ENCODE measurements around the gene YKT6.

The YKT6 gene

GRCh38 chr7:44236333-44236728 is 35.6 kb downstream of the YKT6 start:
- Histone ChIP-seq H3K23ac (ENCODE audit: low read length in 2 of 2) (no peak overlapping the region), H3K27ac (ENCODE audit: low read length, poor library complexity, severe bottlenecking) (no peak overlapping the region), H2BK120ac (ENCODE audit: low read depth, low read length) (no peak overlapping the region), H3K4ac (ENCODE audit: low read depth in 1 of 2, low read length in 2 of 2) (no peak overlapping the region), H4K8ac (ENCODE audit: low read length) (no peak overlapping the region), H2BK5ac (ENCODE audit: low read depth, low read length, poor library complexity, severe bottlenecking) (no peak overlapping the region), H2BK15ac (ENCODE audit: low read depth, poor library complexity, severe bottlenecking) (no peak overlapping the region), H4K91ac (ENCODE audit: low read length) (no peak overlapping the region), H3K14ac (ENCODE audit: low read length in 2 of 2) (no peak overlapping the region), H3K36me3 (ENCODE audit: control insufficient read depth in 1 of 2, insufficient read depth in 2 of 2, low read depth in 1 of 2, low read length in 2 of 2) (no peaks in the 10 kb centered on the region), H2BK12ac (ENCODE audit: low read length in 2 of 2) (no peak overlapping the region), H3K4me1 (ENCODE audit: control insufficient read depth, insufficient read depth, low read depth, low read length) (peaks cover 5% of the 10 kb centered on the region), H3K18ac (ENCODE audit: low read depth in 1 of 2, low read length in 2 of 2) (no peak overlapping the region), H2AFZ (ENCODE audit: low read depth, low read length) (no peak overlapping the region), H3K9me3 (ENCODE audit: control insufficient read depth, low read length) (no peaks in the 10 kb centered on the region), H3K4me2 (ENCODE audit: low read length, poor library complexity, severe bottlenecking) (no peak overlapping the region), H2AK5ac (ENCODE audit: low read length, severe bottlenecking) (no peak overlapping the region), H3K4me3 (ENCODE audit: insufficient read depth in 1 of 2, low read depth in 1 of 2, low read length in 2 of 2) (no peak overlapping the region), H3K79me1 (replicated peaks; ENCODE audit: low read length, poor library complexity, severe bottlenecking) (no peaks in the 10 kb centered on the region), H3K9ac (ENCODE audit: low read length) (no peak overlapping the region), H3K27me3 (ENCODE audit: control insufficient read depth in 1 of 2, insufficient read depth in 1 of 2, low read length in 2 of 2) (peaks cover 16 to 56% of the 10 kb centered on the region in 2 experiments)
- 68% methylated on average over 4 of the region's 4 CpGs for whole genome bisulfite sequencing
- DNase-seq: no peak

GRCh38 chr7:44237696-44238095 is 36.9 kb downstream of the YKT6 start:
- no peak overlapping the region for H3K23ac ChIP-seq (ENCODE audit: low read length in 2 of 2)
- H3K4me2 ChIP-seq (ENCODE audit: low read length, poor library complexity, severe bottlenecking): no peak overlapping the region
- H2BK120ac ChIP-seq (ENCODE audit: low read depth, low read length): no peak overlapping the region
- H3K18ac ChIP-seq (ENCODE audit: low read depth in 1 of 2, low read length in 2 of 2): no peak overlapping the region
- H2BK5ac ChIP-seq (ENCODE audit: low read depth, low read length, poor library complexity, severe bottlenecking): no peak overlapping the region
- peaks cover 6% of the 10 kb centered on the region for H3K4me1 ChIP-seq (ENCODE audit: control insufficient read depth, insufficient read depth, low read depth, low read length)
- H3K27me3 ChIP-seq (ENCODE audit: control insufficient read depth in 1 of 2, insufficient read depth in 1 of 2, low read length in 2 of 2): peaks cover 15 to 57% of the 10 kb centered on the region in 2 experiments
- WGBS: 82% methylated on average over 10 of the region's 10 CpGs
- H4K91ac ChIP-seq (ENCODE audit: low read length): no peak overlapping the region
- H2AFZ ChIP-seq (ENCODE audit: low read depth, low read length): no peak overlapping the region
- no peak overlapping the region for H2BK15ac ChIP-seq (ENCODE audit: low read depth, poor library complexity, severe bottlenecking)
- H2BK12ac ChIP-seq (ENCODE audit: low read length in 2 of 2): no peak overlapping the region
- H3K4ac ChIP-seq (ENCODE audit: low read depth in 1 of 2, low read length in 2 of 2): no peak overlapping the region
- no peak overlapping the region for H3K4me3 ChIP-seq (ENCODE audit: insufficient read depth in 1 of 2, low read depth in 1 of 2, low read length in 2 of 2)
- H4K8ac ChIP-seq (ENCODE audit: low read length): no peak overlapping the region
- no peaks in the 10 kb centered on the region for H3K36me3 ChIP-seq (ENCODE audit: control insufficient read depth in 1 of 2, insufficient read depth in 2 of 2, low read depth in 1 of 2, low read length in 2 of 2)
- H2AK5ac ChIP-seq (ENCODE audit: low read length, severe bottlenecking): no peak overlapping the region
- H3K9me3 ChIP-seq (ENCODE audit: control insufficient read depth, low read length): no peaks in the 10 kb centered on the region
- no peak for DNase-seq
- no peak overlapping the region for H3K14ac ChIP-seq (ENCODE audit: low read length in 2 of 2)
- no peaks in the 10 kb centered on the region for H3K79me1 ChIP-seq (replicated peaks; ENCODE audit: low read length, poor library complexity, severe bottlenecking)
- no peak overlapping the region for H3K9ac ChIP-seq (ENCODE audit: low read length)
- H3K27ac ChIP-seq (ENCODE audit: low read length, poor library complexity, severe bottlenecking): no peak overlapping the region

- no peak overlapping the region for H3K4me2 ChIP-seq (ENCODE audit: low read length, poor library complexity, severe bottlenecking)
- DNase-seq: no peak
- no peak overlapping the region for H3K14ac ChIP-seq (ENCODE audit: low read length in 2 of 2)
- 82% methylated on average over 17 of the region's 17 CpGs for WGBS
- H3K36me3 ChIP-seq (ENCODE audit: control insufficient read depth in 1 of 2, insufficient read depth in 2 of 2, low read depth in 1 of 2, low read length in 2 of 2): no peaks in the 10 kb centered on the region
- H3K18ac ChIP-seq (ENCODE audit: low read depth in 1 of 2, low read length in 2 of 2): no peak overlapping the region
- no peak overlapping the region for H2BK12ac ChIP-seq (ENCODE audit: low read length in 2 of 2)
- H3K27ac ChIP-seq (ENCODE audit: low read length, poor library complexity, severe bottlenecking): no peak overlapping the region
- H2AK5ac ChIP-seq (ENCODE audit: low read length, severe bottlenecking): no peak overlapping the region
- H4K91ac ChIP-seq (ENCODE audit: low read length): no peak overlapping the region
- no peak overlapping the region for H4K8ac ChIP-seq (ENCODE audit: low read length)
- H3K4me3 ChIP-seq (ENCODE audit: insufficient read depth in 1 of 2, low read depth in 1 of 2, low read length in 2 of 2): no peak overlapping the region
- H3K9ac ChIP-seq (ENCODE audit: low read length): no peak overlapping the region
- H3K27me3 ChIP-seq (ENCODE audit: control insufficient read depth in 1 of 2, insufficient read depth in 1 of 2, low read length in 2 of 2): peaks cover 12 to 52% of the 10 kb centered on the region in 2 experiments
- no peak overlapping the region for H2BK120ac ChIP-seq (ENCODE audit: low read depth, low read length)
- H3K79me1 ChIP-seq (replicated peaks; ENCODE audit: low read length, poor library complexity, severe bottlenecking): no peaks in the 10 kb centered on the region
- no peaks in the 10 kb centered on the region for H3K9me3 ChIP-seq (ENCODE audit: control insufficient read depth, low read length)
- no peak overlapping the region for H2BK5ac ChIP-seq (ENCODE audit: low read depth, low read length, poor library complexity, severe bottlenecking)
- no peak overlapping the region for H3K4ac ChIP-seq (ENCODE audit: low read depth in 1 of 2, low read length in 2 of 2)
- H3K4me1 ChIP-seq (ENCODE audit: control insufficient read depth, insufficient read depth, low read depth, low read length): peaks cover 6% of the 10 kb centered on the region
- H2BK15ac ChIP-seq (ENCODE audit: low read depth, poor library complexity, severe bottlenecking): no peak overlapping the region
- H3K23ac ChIP-seq (ENCODE audit: low read length in 2 of 2): no peak overlapping the region
- no peak overlapping the region for H2AFZ ChIP-seq (ENCODE audit: low read depth, low read length)
These were observed 37.4 kb downstream of the YKT6 start for GRCh38 chr7:44238116-44238695.

GRCh38 chr7:44239361-44239760 is 38.6 kb downstream of the YKT6 start:
- H2AK5ac ChIP-seq (ENCODE audit: low read length, severe bottlenecking): no peak overlapping the region
- H3K4me2 ChIP-seq (ENCODE audit: low read length, poor library complexity, severe bottlenecking): no peak overlapping the region
- H4K8ac ChIP-seq (ENCODE audit: low read length): no peak overlapping the region
- H2AFZ ChIP-seq (ENCODE audit: low read depth, low read length): no peak overlapping the region
- no peak overlapping the region for H3K14ac ChIP-seq (ENCODE audit: low read length in 2 of 2)
- no peaks in the 10 kb centered on the region for H3K9me3 ChIP-seq (ENCODE audit: control insufficient read depth, low read length)
- no peak overlapping the region for H4K91ac ChIP-seq (ENCODE audit: low read length)
- no peaks in the 10 kb centered on the region for H3K79me1 ChIP-seq (replicated peaks; ENCODE audit: low read length, poor library complexity, severe bottlenecking)
- H3K18ac ChIP-seq (ENCODE audit: low read depth in 1 of 2, low read length in 2 of 2): no peak overlapping the region
- WGBS: 81% methylated on average over 24 of the region's 24 CpGs
- H3K23ac ChIP-seq (ENCODE audit: low read length in 2 of 2): no peak overlapping the region
- DNase-seq: no peak
- H2BK12ac ChIP-seq (ENCODE audit: low read length in 2 of 2): no peak overlapping the region
- no peak overlapping the region for H2BK120ac ChIP-seq (ENCODE audit: low read depth, low read length)
- no peak overlapping the region for H2BK15ac ChIP-seq (ENCODE audit: low read depth, poor library complexity, severe bottlenecking)
- H3K36me3 ChIP-seq (ENCODE audit: control insufficient read depth in 1 of 2, insufficient read depth in 2 of 2, low read depth in 1 of 2, low read length in 2 of 2): no peaks in the 10 kb centered on the region
- H3K27me3 ChIP-seq (ENCODE audit: control insufficient read depth in 1 of 2, insufficient read depth in 1 of 2, low read length in 2 of 2): peaks cover 12 to 44% of the 10 kb centered on the region in 2 experiments
- no peak overlapping the region for H3K27ac ChIP-seq (ENCODE audit: low read length, poor library complexity, severe bottlenecking)
- no peak overlapping the region for H2BK5ac ChIP-seq (ENCODE audit: low read depth, low read length, poor library complexity, severe bottlenecking)
- peaks cover 6% of the 10 kb centered on the region for H3K4me1 ChIP-seq (ENCODE audit: control insufficient read depth, insufficient read depth, low read depth, low read length)
- no peak overlapping the region for H3K9ac ChIP-seq (ENCODE audit: low read length)
- H3K4ac ChIP-seq (ENCODE audit: low read depth in 1 of 2, low read length in 2 of 2): no peak overlapping the region
- H3K4me3 ChIP-seq (ENCODE audit: insufficient read depth in 1 of 2, low read depth in 1 of 2, low read length in 2 of 2): no peak overlapping the region
